H9 (cell line): ENCODE results near the gene ADAD2. TPM values are rescaled to one million over a fixed set of nuclear protein-coding genes. Genes with fewer than 3 reads are reported as not detected.

Experiments used
- DNase-seq: peaks from one replicate; pipeline ENCODE4 v3.0.0-alpha.2; 2017
- H2AFZ ChIP-seq: one replicate; pipeline ENCODE4 v1.6.1; 2013; ENCODE audit warnings: mild to moderate bottlenecking, low read length, control low read depth, moderate library complexity
- H2AK5ac ChIP-seq: 2 replicates; pipeline ENCODE4 v1.6.1; 2013; ENCODE audit warnings: low read length, control low read depth, mixed read lengths; ENCODE audit not compliant: insufficient read length
- H2BK120ac ChIP-seq: one replicate; pipeline ENCODE4 v1.6.1; 2013; ENCODE audit warnings: low read depth, mild to moderate bottlenecking, low read length, control low read depth, inconsistent platforms; ENCODE audit not compliant: poor library complexity, severe bottlenecking
- H2BK12ac ChIP-seq: 2 replicates; pipeline ENCODE4 v1.6.1; 2013; ENCODE audit warnings: low read length, control low read depth, mixed read lengths, low read depth; ENCODE audit not compliant: insufficient read length
- H2BK15ac ChIP-seq: 2 replicates; pipeline ENCODE4 v1.6.1; 2013; ENCODE audit warnings: low read depth, low read length, control low read depth
- H2BK20ac ChIP-seq: one replicate; pipeline ENCODE4 v1.6.1; 2013; ENCODE audit warnings: low read depth, mild to moderate bottlenecking, low read length, control low read depth, inconsistent platforms; ENCODE audit not compliant: poor library complexity, severe bottlenecking
- H2BK5ac ChIP-seq: 2 replicates; pipeline ENCODE4 v1.6.1; 2013; ENCODE audit warnings: low read length, control low read depth, mixed read lengths; ENCODE audit not compliant: insufficient read length
- H3K14ac ChIP-seq: 2 replicates; pipeline ENCODE4 v1.6.1; 2013; ENCODE audit warnings: low read length, control low read depth; ENCODE audit not compliant: insufficient read depth
- H3K18ac ChIP-seq: 2 replicates; pipeline ENCODE4 v1.6.1; 2013; ENCODE audit warnings: low read depth, mild to moderate bottlenecking, mixed read lengths, low read length, control low read depth; ENCODE audit not compliant: insufficient read length
- H3K23ac ChIP-seq: 2 replicates; pipeline ENCODE4 v1.6.1; 2013; ENCODE audit warnings: low read length, control low read depth, mixed read lengths, low read depth; ENCODE audit not compliant: insufficient read length
- H3K23me2 ChIP-seq: 2 replicates; pipeline ENCODE4 v1.6.1; 2013; ENCODE audit warnings: low read depth, mild to moderate bottlenecking, mixed read lengths, low read length, control low read depth; ENCODE audit not compliant: insufficient read length, poor library complexity, severe bottlenecking
- H3K27ac ChIP-seq: 2 replicates; pipeline ENCODE4 v1.5.1; 2013; ENCODE audit warnings: low read length, control low read depth, mixed read lengths, low read depth; ENCODE audit not compliant: insufficient read length
- H3K27me3 ChIP-seq: 2 replicates; pipeline ENCODE4 v1.6.1; 2013; ENCODE audit warnings: low read length, control low read depth, inconsistent platforms; ENCODE audit not compliant: insufficient read depth
- H3K4ac ChIP-seq: 2 replicates; pipeline ENCODE4 v1.6.1; 2013; ENCODE audit warnings: low read depth, mild to moderate bottlenecking, control low read depth, inconsistent platforms, low read length, moderate library complexity
- H3K4me1 ChIP-seq: 2 replicates; pipeline ENCODE4 v1.6.1; 2013; ENCODE audit warnings: low read length, control low read depth, inconsistent platforms; ENCODE audit not compliant: insufficient read depth
- H3K4me2 ChIP-seq: 2 replicates; pipeline ENCODE4 v1.6.1; 2013; ENCODE audit warnings: low read length, control low read depth, mixed read lengths; ENCODE audit not compliant: insufficient read length, insufficient read depth
- H3K56ac ChIP-seq: 2 replicates; pipeline ENCODE4 v1.6.1; 2013; ENCODE audit warnings: low read depth, mild to moderate bottlenecking, mixed read lengths, low read length, control low read depth; ENCODE audit not compliant: insufficient read length
- H3K79me1 ChIP-seq: 2 replicates; pipeline ENCODE4 v1.6.1; 2013; ENCODE audit warnings: low read depth, mild to moderate bottlenecking, moderate library complexity, low read length, control low read depth, inconsistent platforms; ENCODE audit not compliant: insufficient read depth, poor library complexity, severe bottlenecking
- H3K79me2 ChIP-seq: 2 replicates; pipeline ENCODE4 v1.6.1; 2013; ENCODE audit warnings: low read length, control low read depth, inconsistent platforms; ENCODE audit not compliant: insufficient read depth
- H3K9ac ChIP-seq: 2 replicates; pipeline ENCODE4 v1.6.1; 2013; ENCODE audit warnings: low read length, control low read depth, mixed read lengths; ENCODE audit not compliant: insufficient read length; ENCODE audit errors: extremely low read depth
- H3K9me3 ChIP-seq: one replicate; pipeline ENCODE4 v1.6.1; 2013; ENCODE audit warnings: low read depth, low read length, inconsistent platforms; ENCODE audit not compliant: control insufficient read depth
- H3T11ph ChIP-seq: one replicate; pipeline ENCODE4 v1.6.1; 2013; ENCODE audit warnings: mild to moderate bottlenecking, low read length, control low read depth, inconsistent platforms
- H4K20me1 ChIP-seq: one replicate; pipeline ENCODE4 v1.6.1; 2013; ENCODE audit not compliant: control insufficient read depth, insufficient read length, insufficient read depth
- H4K5ac ChIP-seq: 2 replicates; pipeline ENCODE4 v1.6.1; 2013; ENCODE audit warnings: low read depth, mild to moderate bottlenecking, mixed read lengths, low read length, control low read depth; ENCODE audit not compliant: insufficient read length
- H4K8ac ChIP-seq: replicated peaks from 2 replicates; pipeline ENCODE4 v1.6.1; 2013; ENCODE audit warnings: low read length, control low read depth, mixed read lengths, low read depth; ENCODE audit not compliant: insufficient read length
- H4K91ac ChIP-seq: 2 replicates; pipeline ENCODE4 v1.6.1; 2013; ENCODE audit warnings: low read depth, mild to moderate bottlenecking, moderate library complexity, mixed read lengths, low read length, control low read depth; ENCODE audit not compliant: insufficient read length
- H3K27ac Mint-ChIP-seq, 3 experiments: 2 replicates in 2 of 3; 3 replicates in 1 of 3; pipeline ENCODE4 v1.8.0; 2020 to 2021; ENCODE audit warnings: mixed read lengths in 3 of 3, mild to moderate bottlenecking in 1 of 3, moderate library complexity in 1 of 3
- H3K27me3 Mint-ChIP-seq: 2 replicates; pipeline ENCODE4 v1.8.0; 2021; ENCODE audit warnings: low read depth, mild to moderate bottlenecking, moderate library complexity, mixed read lengths
- H3K36me3 Mint-ChIP-seq, 3 experiments: 2 replicates in 2 of 3; 3 replicates in 1 of 3; pipeline ENCODE4 v1.8.0; 2020 to 2021; ENCODE audit warnings: low read depth in 3 of 3, mixed read lengths in 3 of 3; ENCODE audit not compliant: insufficient read depth in 1 of 3
- H3K4me1 Mint-ChIP-seq, 2 experiments: 2 replicates each; pipeline ENCODE4 v1.8.0; 2020; ENCODE audit warnings: mixed read lengths in 2 of 2
- H3K4me3 Mint-ChIP-seq, 2 experiments: 2 replicates in 1 of 2; 3 replicates in 1 of 2; pipeline ENCODE4 v1.8.0; 2020 to 2021; ENCODE audit warnings: mild to moderate bottlenecking in 2 of 2, mixed read lengths in 2 of 2, moderate library complexity in 1 of 2
- H3K9me3 Mint-ChIP-seq, 2 experiments: 2 replicates in 1 of 2; 3 replicates in 1 of 2; pipeline ENCODE4 v1.8.0; 2020; ENCODE audit warnings: mild to moderate bottlenecking in 2 of 2, mixed read lengths in 2 of 2, moderate library complexity in 1 of 2
- WGBS: extraction: QIAGEN DNeasy Blood & Tissue Kit; methylation state at CpG from one replicate; pipeline ENCODE4 v1.1.7; 2013; ENCODE audit warnings: missing lambda C conversion rate, low lambda C conversion rate, mixed read lengths; ENCODE audit not compliant: insufficient read length; ENCODE audit errors: extremely low coverage; 5-methylcytosine and 5-hydroxymethylcytosine counted together
- total RNA-seq: library from RNA; stranded (reverse); gene quantifications from 2 replicates; pipeline ENCODE4 v1.2.1, GENCODE V29; 2021
- TF ChIP-seq, protein P1 (sequence below): fragments of 200-600 bp; sonication (generic); conservative IDR thresholded peaks from 3 replicates; pipeline ENCODE4 v1.8.0; 2021; ENCODE audit warnings: antibody characterized with exemption, mild to moderate bottlenecking

ADAD2 gene
- total RNA-seq, 1 experiment from 2014 or later = 1.0 TPM

DNA sequence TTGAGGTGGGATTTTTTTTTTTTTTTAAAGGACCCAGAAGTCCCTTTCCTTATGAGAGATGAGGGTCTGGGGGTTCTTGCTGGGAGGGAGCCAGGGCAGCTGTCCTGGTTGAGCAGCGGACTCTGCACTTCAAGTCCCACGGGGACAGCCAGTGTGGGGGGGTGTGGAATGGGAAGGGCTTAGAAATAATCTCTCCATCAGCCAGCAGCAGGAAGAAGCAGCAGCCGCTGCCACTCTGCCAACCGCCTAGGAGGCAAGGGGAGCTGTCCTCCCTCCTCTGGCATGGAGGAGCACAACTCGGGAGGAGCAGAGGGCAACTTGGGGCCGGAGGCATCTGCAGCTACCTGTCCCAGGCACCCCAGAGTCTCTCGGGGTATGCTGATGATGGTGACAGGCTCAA, 49.0 kb downstream of the ADAD2 start, which contains the start of gene KCNG4:
KCNG4 (minus strand) TSS at position 104 of the 400 bp plus-strand sequence. CDS start 2,527 bp downstream, outside the sequence.
- Histone ChIP-seq H3K4me2 (no peak within 1 kb of the TSS), H4K91ac (no peak within 1 kb of the TSS), H3K18ac (no peak within 1 kb of the TSS), H3K9me3 (no peaks in the 10 kb centered on the region), H2BK5ac (no peak within 1 kb of the TSS), H2AFZ (no peak within 1 kb of the TSS), H3K79me1 (no peaks in the 10 kb centered on the region), H3K4ac (no peak within 1 kb of the TSS), H3K9ac (no peak within 1 kb of the TSS), H3K56ac (no peak within 1 kb of the TSS), H3K79me2 (no peaks in the 10 kb centered on the region), H3K27ac (no peak within 1 kb of the TSS), H2AK5ac (no peak within 1 kb of the TSS), H4K20me1 (no peaks in the 10 kb centered on the region), H4K5ac (no peak within 1 kb of the TSS), H4K8ac (no peak within 1 kb of the TSS), H2BK120ac (no peak within 1 kb of the TSS), H3K27me3 (no peaks in the 10 kb centered on the region), H2BK15ac (no peak within 1 kb of the TSS), H3T11ph (no peak within 1 kb of the TSS), H3K23me2 (no peaks in the 10 kb centered on the region), H3K23ac (no peak within 1 kb of the TSS), H2BK12ac (no peak within 1 kb of the TSS), H3K14ac (peak within 1 kb of the TSS; percentile 31; the same call in 1 of the 2 replicates), H3K4me1 (no peaks in the 10 kb centered on the region), H2BK20ac (no peak within 1 kb of the TSS)
- peaks cover 0 to 4% of the 10 kb centered on the region in 2 experiments; a peak in 2 of 5 replicates for H3K9me3 Mint-ChIP-seq
- H3K4me1 Mint-ChIP-seq = peaks cover 2 to 11% of the 10 kb centered on the region in 2 experiments; a peak in 2 of 4 replicates
- H3K36me3 Mint-ChIP-seq = no peaks in the 10 kb centered on the region
- no peak within 1 kb of the TSS for H3K4me3 Mint-ChIP-seq
- DNase-seq = no peak
- no peak within 1 kb of the TSS; a peak in 1 of 7 replicates for H3K27ac Mint-ChIP-seq
- peaks cover 10% of the 10 kb centered on the region for H3K27me3 Mint-ChIP-seq
- WGBS = no CpG with 5 or more reads among the region's 7 CpGs
- TF ChIP-seq, protein P1, sequence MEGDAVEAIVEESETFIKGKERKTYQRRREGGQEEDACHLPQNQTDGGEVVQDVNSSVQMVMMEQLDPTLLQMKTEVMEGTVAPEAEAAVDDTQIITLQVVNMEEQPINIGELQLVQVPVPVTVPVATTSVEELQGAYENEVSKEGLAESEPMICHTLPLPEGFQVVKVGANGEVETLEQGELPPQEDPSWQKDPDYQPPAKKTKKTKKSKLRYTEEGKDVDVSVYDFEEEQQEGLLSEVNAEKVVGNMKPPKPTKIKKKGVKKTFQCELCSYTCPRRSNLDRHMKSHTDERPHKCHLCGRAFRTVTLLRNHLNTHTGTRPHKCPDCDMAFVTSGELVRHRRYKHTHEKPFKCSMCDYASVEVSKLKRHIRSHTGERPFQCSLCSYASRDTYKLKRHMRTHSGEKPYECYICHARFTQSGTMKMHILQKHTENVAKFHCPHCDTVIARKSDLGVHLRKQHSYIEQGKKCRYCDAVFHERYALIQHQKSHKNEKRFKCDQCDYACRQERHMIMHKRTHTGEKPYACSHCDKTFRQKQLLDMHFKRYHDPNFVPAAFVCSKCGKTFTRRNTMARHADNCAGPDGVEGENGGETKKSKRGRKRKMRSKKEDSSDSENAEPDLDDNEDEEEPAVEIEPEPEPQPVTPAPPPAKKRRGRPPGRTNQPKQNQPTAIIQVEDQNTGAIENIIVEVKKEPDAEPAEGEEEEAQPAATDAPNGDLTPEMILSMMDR = no peak
